Calu3 (cell line): ENCODE measurements around the gene SSU72. TPM values are rescaled to one million over a fixed set of nuclear protein-coding genes. Genes with fewer than 3 reads are reported as not detected.
"Not testable (repeated sequence)": the region's sequence is repeated elsewhere in the genome, so short reads cannot be mapped to it uniquely, and the experiment has no call there.

Experiments used
- BruUV-seq: library from RNA; stranded (reverse); fragments of 400-500 nt; replicated peaks from 2 replicates; lab custom pipeline; 2021; lab: Mats Ljungman, UMichigan
- CTCF ChIA-PET: fragments of 300-600 bp; sonication (Branson Sonifier 250); formaldehyde crosslinking; loops from one replicate; lab custom pipeline; 2022; ENCODE audit warnings: antibody characterized with exemption; lab: Charles Lee
- DNase-seq: peaks from one replicate; pipeline ENCODE4 v3.0.0; 2022
- H3K27ac Mint-ChIP-seq: one replicate; pipeline ENCODE4 v1.8.0; 2022; ENCODE audit warnings: mixed read lengths; ENCODE audit not compliant: unreplicated experiment
- H3K27me3 Mint-ChIP-seq: one replicate; pipeline ENCODE4 v1.8.0; 2022; ENCODE audit warnings: mixed read lengths; ENCODE audit not compliant: unreplicated experiment
- H3K36me3 Mint-ChIP-seq: one replicate; pipeline ENCODE4 v1.8.0; 2022; ENCODE audit warnings: mild to moderate bottlenecking, moderate library complexity, mixed read lengths; ENCODE audit not compliant: insufficient read depth, unreplicated experiment
- H3K4me1 Mint-ChIP-seq: one replicate; pipeline ENCODE4 v1.8.0; 2022; ENCODE audit warnings: mild to moderate bottlenecking, low read depth, mixed read lengths; ENCODE audit not compliant: unreplicated experiment
- H3K4me3 Mint-ChIP-seq: one replicate; pipeline ENCODE4 v1.8.0; 2022; ENCODE audit warnings: mild to moderate bottlenecking, low read depth, moderate library complexity, mixed read lengths; ENCODE audit not compliant: unreplicated experiment
- H3K9me3 Mint-ChIP-seq: one replicate; pipeline ENCODE4 v1.8.0; 2022; ENCODE audit warnings: low read depth, mixed read lengths; ENCODE audit not compliant: unreplicated experiment
- CTCF ChIP-seq: fragments of 200-600 bp; IDR thresholded peaks from one replicate; pipeline ENCODE4 v1.8.0; 2022; ENCODE audit warnings: antibody characterized with exemption; ENCODE audit not compliant: unreplicated experiment
- intact Hi-C: fragments of 100-400 bp; cut with micrococcal nuclease; formaldehyde crosslinking; loops from one replicate; pipeline ENCODE4 v1.10.0; 2022; ENCODE audit not compliant: unreplicated experiment
- total RNA-seq: library from RNA; stranded (reverse); gene quantifications from 2 replicates; pipeline ENCODE4 v1.2.3, GENCODE V29; 2022

The SSU72 gene
- total RNA-seq, 1 experiment from 2014 or later: 105 TPM

GRCh38 chr1:1505366-1505798 is 69.3 kb downstream of the SSU72 start:
- Mint-ChIP-seq H3K27ac (peak overlapping the region; percentile 57), H3K4me3 (peak overlapping the region; percentile 56), H3K4me1 (peaks cover 11% of the 10 kb centered on the region)
- BruUV-seq, H3K36me3 Mint-ChIP-seq, H3K9me3 Mint-ChIP-seq, H3K27me3 Mint-ChIP-seq, intact Hi-C loops: not testable (repeated sequence)
- peak; percentile 34 for DNase-seq
- CTCF ChIA-PET: interaction anchor here (0.6 to 1.8 kb wide), 5 partner anchors 97 to 200 kb away, joined by 3 to 8 read pairs (median 4); partner anchors contain the start of genes AURKAIP1 and CCNL2
- TF ChIP-seq CTCF: peak; percentile 0

GRCh38 chr1:1504777-1505365 is 69.8 kb downstream of the SSU72 start:
- H3K9me3 Mint-ChIP-seq, intact Hi-C loops, BruUV-seq, H3K36me3 Mint-ChIP-seq, H3K27me3 Mint-ChIP-seq: not testable (repeated sequence)
- H3K27ac Mint-ChIP-seq: peak overlapping the region; percentile 57
- CTCF ChIA-PET: interaction anchor here (1.3 to 1.8 kb wide), 3 partner anchors 97 to 130 kb away, joined by 4 to 8 read pairs (median 7); partner anchors contain the start of genes AURKAIP1 and CCNL2
- DNase-seq: peak; percentile 71
- peaks cover 11% of the 10 kb centered on the region for H3K4me1 Mint-ChIP-seq
- peak overlapping the region; percentile 56 for H3K4me3 Mint-ChIP-seq
- TF ChIP-seq CTCF: peak; percentile 39

GRCh38 chr1:1495461-1495975 is 79.1 kb downstream of the SSU72 start:
- DNase-seq, H3K4me3 Mint-ChIP-seq, CTCF ChIA-PET, BruUV-seq, H3K9me3 Mint-ChIP-seq, H3K27me3 Mint-ChIP-seq, H3K27ac Mint-ChIP-seq, H3K4me1 Mint-ChIP-seq, intact Hi-C loops: not testable (repeated sequence)
- peaks cover 44% of the 10 kb centered on the region for H3K36me3 Mint-ChIP-seq

GRCh38 chr1:1494311-1494710 is 80.4 kb downstream of the SSU72 start:
- H3K36me3 Mint-ChIP-seq: peaks cover 56% of the 10 kb centered on the region
- H3K9me3 Mint-ChIP-seq, DNase-seq, BruUV-seq, intact Hi-C loops, H3K27me3 Mint-ChIP-seq, H3K4me3 Mint-ChIP-seq, CTCF ChIA-PET, H3K27ac Mint-ChIP-seq, H3K4me1 Mint-ChIP-seq: not testable (repeated sequence)

Other genes starting within 250 kb of the SSU72 start
- 0.24 and 0.42 TPM in 2 replicates for gene TAS1R3, start 243.6 kb downstream of the SSU72 start, total RNA-seq
- 83.9 and 90.9 TPM in 2 replicates for gene DVL1, start 225.4 kb downstream of the SSU72 start, total RNA-seq
- gene MXRA8, start 216.3 kb downstream of the SSU72 start, total RNA-seq: not detected in 2 replicates
- 98.9 and 107 TPM in 2 replicates for gene AURKAIP1, start 199.7 kb downstream of the SSU72 start, total RNA-seq
- 166 and 172 TPM in 2 replicates for gene CCNL2, start 175.5 kb downstream of the SSU72 start, total RNA-seq
- 81.2 and 99.1 TPM in 2 replicates for gene MRPL20, start 167.6 kb downstream of the SSU72 start, total RNA-seq
- gene ANKRD65, start 153.6 kb downstream of the SSU72 start, total RNA-seq: not detected in 2 replicates
- 78.7 and 78.9 TPM in 2 replicates for gene VWA1, start 139.2 kb downstream of the SSU72 start, total RNA-seq
- 0.29 and 0.45 TPM in 2 replicates for gene ATAD3C, start 125.2 kb downstream of the SSU72 start, total RNA-seq
- 46.3 and 56.4 TPM in 2 replicates for gene ATAD3B, start 103.1 kb downstream of the SSU72 start, total RNA-seq
- gene ATAD3A, start 62.7 kb downstream of the SSU72 start, total RNA-seq: 46.2 and 54.4 TPM in 2 replicates
- gene TMEM240, start 34.2 kb downstream of the SSU72 start, total RNA-seq: 5.0 and 5.1 TPM in 2 replicates
- 3.5 and 4.7 TPM in 2 replicates for gene FNDC10, start 25.3 kb upstream of the SSU72 start, total RNA-seq
- gene MIB2, start 40.6 kb upstream of the SSU72 start, total RNA-seq: 50.0 and 50.3 TPM in 2 replicates
- gene MMP23B, start 57.3 kb upstream of the SSU72 start, total RNA-seq: 1.6 and 1.9 TPM in 2 replicates
- gene CDK11B, start 84.1 kb upstream of the SSU72 start, total RNA-seq: 24.2 and 24.9 TPM in 2 replicates
- gene SLC35E2B, start 117.9 kb upstream of the SSU72 start, total RNA-seq: 39.3 and 40.2 TPM in 2 replicates
- 36.2 and 41.7 TPM in 2 replicates for gene CDK11A, start 149.5 kb upstream of the SSU72 start, total RNA-seq
- gene NADK, start 203.6 kb upstream of the SSU72 start, total RNA-seq: 92.2 and 103 TPM in 2 replicates